ENCODE results near the gene FLYWCH1. TPM values are rescaled to one million over a fixed set of nuclear protein-coding genes. Genes with fewer than 3 reads are reported as not detected.

FLYWCH1 gene
- total RNA-seq, 2 experiments from 2014 or later: 33.4 to 34.9 TPM

DNA sequence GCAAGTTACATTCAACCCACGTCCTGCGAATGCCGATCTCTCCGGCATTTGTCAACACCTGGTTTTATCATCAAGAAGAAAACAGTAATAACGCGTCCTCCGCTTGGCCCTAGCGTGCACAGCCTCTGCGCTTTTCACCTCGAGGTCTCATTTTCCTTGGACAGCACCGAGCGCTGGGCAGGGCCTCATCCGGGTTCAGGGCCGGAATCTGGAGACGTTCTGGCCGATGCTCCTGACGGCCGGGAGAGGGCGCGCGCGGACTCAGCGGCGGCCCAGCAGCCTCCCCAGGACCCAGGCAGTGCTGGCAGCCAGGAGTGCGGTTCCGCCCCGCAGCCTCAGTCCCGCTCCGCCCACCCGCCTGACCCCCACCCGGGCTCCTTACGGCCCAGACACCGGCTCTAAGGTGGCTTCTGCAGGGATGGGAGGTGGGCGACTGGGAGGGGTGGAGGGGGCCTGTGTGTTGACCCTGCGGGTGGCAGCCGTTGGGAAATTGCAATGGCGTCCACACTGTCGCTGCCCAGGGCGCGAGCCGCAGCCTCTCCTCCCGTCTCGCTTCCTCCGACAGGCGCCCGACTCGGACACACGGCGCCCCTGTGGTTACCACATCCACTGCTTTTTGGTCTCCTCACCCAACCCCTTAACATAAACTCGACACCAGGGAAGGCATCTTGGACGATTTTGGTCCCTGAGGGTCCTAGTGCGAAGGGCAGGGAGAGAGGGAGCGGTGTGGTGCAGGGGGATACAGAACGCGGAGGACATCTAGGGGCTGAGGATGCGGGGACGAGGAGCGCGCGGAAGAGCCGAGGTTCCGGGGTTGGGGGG is 7.4 kb upstream of the FLYWCH1 start:
- no peaks in the 10 kb centered on the region for H3K36me3 Mint-ChIP-seq (ENCODE audit: low read depth)
- peaks cover 20% of the 10 kb centered on the region for H3K4me1 Mint-ChIP-seq (ENCODE audit: low read depth)
- peak overlapping the region; percentile 80 for H3K27ac Mint-ChIP-seq
- TF ChIP-seq, protein P1, sequence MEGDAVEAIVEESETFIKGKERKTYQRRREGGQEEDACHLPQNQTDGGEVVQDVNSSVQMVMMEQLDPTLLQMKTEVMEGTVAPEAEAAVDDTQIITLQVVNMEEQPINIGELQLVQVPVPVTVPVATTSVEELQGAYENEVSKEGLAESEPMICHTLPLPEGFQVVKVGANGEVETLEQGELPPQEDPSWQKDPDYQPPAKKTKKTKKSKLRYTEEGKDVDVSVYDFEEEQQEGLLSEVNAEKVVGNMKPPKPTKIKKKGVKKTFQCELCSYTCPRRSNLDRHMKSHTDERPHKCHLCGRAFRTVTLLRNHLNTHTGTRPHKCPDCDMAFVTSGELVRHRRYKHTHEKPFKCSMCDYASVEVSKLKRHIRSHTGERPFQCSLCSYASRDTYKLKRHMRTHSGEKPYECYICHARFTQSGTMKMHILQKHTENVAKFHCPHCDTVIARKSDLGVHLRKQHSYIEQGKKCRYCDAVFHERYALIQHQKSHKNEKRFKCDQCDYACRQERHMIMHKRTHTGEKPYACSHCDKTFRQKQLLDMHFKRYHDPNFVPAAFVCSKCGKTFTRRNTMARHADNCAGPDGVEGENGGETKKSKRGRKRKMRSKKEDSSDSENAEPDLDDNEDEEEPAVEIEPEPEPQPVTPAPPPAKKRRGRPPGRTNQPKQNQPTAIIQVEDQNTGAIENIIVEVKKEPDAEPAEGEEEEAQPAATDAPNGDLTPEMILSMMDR (IDR thresholded peaks at IDR 0.05): peak; percentile 91
- ChIA-PET CTCF (interaction anchor here (0.9 to 1.8 kb wide), 6 partner anchors 8 to 36 kb away, joined by 3 to 8 read pairs (median 4); partner anchors contain the start of genes FLYWCH1 and FLYWCH2), POLR2A (no interaction called here)
- peak overlapping the region; percentile 95 for H3K4me3 Mint-ChIP-seq
- DNase-seq (peak; percentile 84), ATAC-seq (peak; percentile 46)
- intact Hi-C loops (cut with micrococcal nuclease): no loop called here
- no peaks in the 10 kb centered on the region for H3K9me3 Mint-ChIP-seq
- no peaks in the 10 kb centered on the region for H3K27me3 Mint-ChIP-seq

DNA sequence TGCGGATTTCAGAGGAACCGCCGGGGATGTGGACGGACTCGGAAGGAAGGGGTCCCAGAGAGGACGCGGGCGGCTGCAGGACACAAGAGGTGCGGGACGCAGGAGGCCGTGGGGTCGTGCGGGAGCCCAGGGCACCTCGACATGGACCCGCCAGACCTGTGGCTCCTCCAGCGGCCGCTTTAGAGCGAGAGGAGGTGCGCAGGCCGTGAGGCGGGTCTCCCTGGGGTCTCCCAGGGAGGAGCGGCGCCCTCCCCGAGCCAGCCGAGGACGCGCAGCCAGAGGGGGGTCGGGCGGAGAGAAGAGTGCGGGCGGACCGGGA is 6.8 kb upstream of the FLYWCH1 start:
- Mint-ChIP-seq H3K27me3 (no peaks in the 10 kb centered on the region), H3K36me3 (ENCODE audit: low read depth) (no peaks in the 10 kb centered on the region), H3K4me1 (ENCODE audit: low read depth) (peaks cover 20% of the 10 kb centered on the region), H3K9me3 (no peaks in the 10 kb centered on the region), H3K4me3 (peak overlapping the region; percentile 95), H3K27ac (peak overlapping the region; percentile 80)
- CTCF ChIA-PET: interaction anchor here (1.4 to 3.0 kb wide), 4 partner anchors 14 to 37 kb away, joined by 4 to 12 read pairs (median 6); no protein-coding TSS in a partner anchor
- intact Hi-C loops (cut with micrococcal nuclease): no loop called here
- POLR2A ChIA-PET: no interaction called here
- TF ChIP-seq, protein P1 (IDR thresholded peaks at IDR 0.05): no peak
- DNase-seq: no peak
- no peak for ATAC-seq

DNA sequence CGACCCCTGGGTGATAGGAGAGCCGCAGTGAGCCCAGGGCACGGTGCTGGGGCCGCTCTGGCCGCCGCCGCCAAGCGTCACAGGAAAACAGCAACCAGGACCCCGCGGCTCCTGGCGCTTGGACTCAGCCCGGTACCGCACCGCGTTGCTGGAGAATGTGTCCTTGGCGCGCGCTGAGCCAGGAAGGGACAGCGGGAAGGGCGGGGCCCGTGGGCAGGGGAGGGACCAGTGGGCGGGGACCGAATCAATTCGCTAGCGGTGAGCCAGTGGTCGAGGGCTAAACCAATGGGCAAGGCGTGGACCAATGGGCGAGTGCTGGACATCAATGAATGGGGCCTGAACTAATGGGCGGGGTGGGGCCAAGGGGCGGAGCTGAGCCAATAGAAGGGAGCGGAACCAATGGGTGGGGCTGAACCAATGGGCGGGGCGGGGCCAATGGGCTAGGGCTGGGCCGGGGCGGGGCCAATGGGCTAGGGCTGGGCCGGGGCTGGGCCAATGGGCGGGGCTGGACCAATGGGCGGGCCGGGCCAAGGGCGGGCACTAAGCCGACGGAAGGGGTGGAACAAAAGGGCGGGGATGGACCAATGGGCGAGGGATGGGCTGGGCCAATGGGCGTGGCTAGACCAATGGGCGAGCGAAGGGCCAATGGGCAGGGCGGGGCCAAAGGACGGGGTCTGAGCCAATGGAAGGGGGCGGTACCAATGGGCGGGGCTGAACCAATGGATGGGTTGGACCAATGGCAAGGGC is 6.3 kb upstream of the FLYWCH1 start:
- Mint-ChIP-seq H3K27ac (peak overlapping the region; percentile 80), H3K4me1 (ENCODE audit: low read depth) (peaks cover 20% of the 10 kb centered on the region), H3K4me3 (peak overlapping the region; percentile 95), H3K36me3 (ENCODE audit: low read depth) (no peaks in the 10 kb centered on the region), H3K9me3 (no peaks in the 10 kb centered on the region), H3K27me3 (no peaks in the 10 kb centered on the region)
- TF ChIP-seq, protein P1 (IDR thresholded peaks at IDR 0.05): no peak
- CTCF ChIA-PET: interaction anchor here (0.7 to 3.0 kb wide), 8 partner anchors 9 to 37 kb away, joined by 3 to 12 read pairs (median 5); partner anchors contain the start of gene FLYWCH2
- POLR2A ChIA-PET: interaction anchor here (1.0 kb wide), 1 partner anchor 64 kb away, joined by 3 read pairs; the partner anchor contains the start of gene PAQR4
- ATAC-seq: peak; percentile 87
- peak; percentile 100 for DNase-seq
- intact Hi-C loops (cut with micrococcal nuclease): no loop called here

DNA sequence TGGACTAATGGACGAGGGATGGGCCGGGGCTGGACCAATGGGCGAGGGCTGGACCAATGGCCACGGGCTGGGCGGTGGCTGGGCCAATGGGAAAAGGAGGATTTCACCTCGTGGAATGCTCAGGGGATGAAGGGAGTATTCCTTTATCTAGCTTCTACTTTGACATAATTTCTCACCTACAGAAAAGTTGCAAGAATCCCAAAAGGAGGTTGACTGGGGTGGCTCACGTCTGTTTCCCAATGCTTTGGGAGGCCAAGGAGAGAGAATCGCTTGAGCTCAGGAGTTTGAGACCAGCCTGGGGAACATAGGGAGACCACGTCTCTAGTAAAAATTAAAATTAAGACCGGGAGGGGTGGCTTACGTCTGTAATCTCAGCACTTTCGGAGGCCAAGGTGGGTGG is 5.7 kb upstream of the FLYWCH1 start:
- Mint-ChIP-seq H3K4me3 (peak overlapping the region; percentile 95), H3K27ac (no peak overlapping the region), H3K9me3 (no peaks in the 10 kb centered on the region), H3K4me1 (ENCODE audit: low read depth) (peaks cover 20% of the 10 kb centered on the region), H3K27me3 (no peaks in the 10 kb centered on the region), H3K36me3 (ENCODE audit: low read depth) (no peaks in the 10 kb centered on the region)
- ChIA-PET POLR2A (interaction anchor here (0.6 to 1.0 kb wide), 2 partner anchors 63 to 1040 kb away, joined by 3 read pairs; partner anchors contain the start of gene PAQR4), CTCF (interaction anchor here (0.7 to 3.0 kb wide), 11 partner anchors 9 to 67 kb away, joined by 3 to 15 read pairs (median 6); partner anchors contain the start of gene FLYWCH2)
- TF ChIP-seq, protein P1 (IDR thresholded peaks at IDR 0.05): no peak
- DNase-seq (no peak), ATAC-seq (no peak)
- intact Hi-C loops (cut with micrococcal nuclease): no loop called here

Data from activated CD8-positive, alpha-beta T cell treated with anti-CD3 and anti-CD28 coated beads for 36 hours (primary cell).